Measurements from ENCODE around the gene PAX9. TPM values are rescaled to one million over a fixed set of nuclear protein-coding genes. Genes with fewer than 3 reads are reported as not detected.

PAX9 gene
- polyA plus RNA-seq, 1 donor from 2014 or later: not detected

- no peak overlapping the region for H3K9ac ChIP-seq (ENCODE audit: low read length)
- H4K20me1 ChIP-seq (ENCODE audit: insufficient read depth): no peaks in the 10 kb centered on the region
- no peak overlapping the region for H2AFZ ChIP-seq (ENCODE audit: low read depth, low read length)
Measured at GRCh38 chr14:36666416-36667206, 5.0 kb downstream of the PAX9 start.

DNA sequence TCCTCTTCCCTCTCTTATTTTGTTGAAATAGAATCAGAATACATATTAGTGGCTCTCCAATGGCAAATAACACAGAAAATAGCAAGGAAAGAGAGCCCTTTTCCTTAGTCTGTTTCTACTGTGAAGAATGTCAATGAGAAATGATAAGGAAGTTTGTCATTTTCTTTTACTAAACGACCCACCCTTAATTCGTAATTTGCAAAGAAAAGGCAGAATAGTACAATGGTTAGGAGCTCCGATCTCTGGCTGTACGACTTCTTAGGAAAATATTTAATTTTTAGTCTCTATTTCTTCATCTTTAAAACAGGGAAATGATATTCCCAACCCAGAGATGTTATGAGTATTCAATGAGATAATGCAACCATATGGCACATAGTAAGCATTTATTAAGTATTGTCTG, 6.0 kb downstream of the PAX9 start:
- H3K36me3 ChIP-seq (ENCODE audit: insufficient read depth, low read length): no peaks in the 10 kb centered on the region
- H2AFZ ChIP-seq (ENCODE audit: low read depth, low read length): no peak overlapping the region
- no peaks in the 10 kb centered on the region for H3F3A ChIP-seq (ENCODE audit: insufficient read depth, low read length, poor library complexity, severe bottlenecking)
- no peaks in the 10 kb centered on the region for H3K9me3 ChIP-seq (ENCODE audit: low read length)
- no peaks in the 10 kb centered on the region for H4K20me1 ChIP-seq (ENCODE audit: insufficient read depth)
- TF ChIP-seq EZH2 (IDR thresholded peaks at IDR 0.05; ENCODE audit: borderline replicate concordance, insufficient read depth, low read length, poor library complexity, severe bottlenecking) (no peak), POLR2AphosphoS5 (IDR thresholded peaks at IDR 0.05) (no peak), MXI1 (conservative IDR thresholded peaks at IDR 0.05; ENCODE audit: poor library complexity, severe bottlenecking) (no peak), RAD21 (conservative IDR thresholded peaks at IDR 0.05) (no peak), REST (IDR thresholded peaks at IDR 0.05; ENCODE audit: borderline replicate concordance) (no peak), TAF1 (IDR thresholded peaks at IDR 0.05; ENCODE audit: low read depth) (no peak), EP300 (conservative IDR thresholded peaks at IDR 0.05; ENCODE audit: poor library complexity, severe bottlenecking) (no peak), SMC3 (conservative IDR thresholded peaks at IDR 0.05; ENCODE audit: poor library complexity) (no peak), CTCF (IDR thresholded peaks at IDR 0.05; ENCODE audit: poor library complexity, severe bottlenecking) (no peak)
- H3K9ac ChIP-seq (ENCODE audit: low read length): no peak overlapping the region
- H3K27ac ChIP-seq (ENCODE audit: low read length): no peak overlapping the region
- H3K4me3 ChIP-seq (ENCODE audit: low read length): no peak overlapping the region
- no peak overlapping the region for H3K4me2 ChIP-seq (ENCODE audit: low read length)
- no peaks in the 10 kb centered on the region for H3K9me2 ChIP-seq (ENCODE audit: insufficient read depth, low read length)
- H3K27me3 ChIP-seq (ENCODE audit: insufficient read depth, low read depth, low read length): peaks cover 97% of the 10 kb centered on the region
- no peaks in the 10 kb centered on the region for H3K79me2 ChIP-seq (replicated peaks; ENCODE audit: insufficient read depth, low read length)

More at GRCh38 chr14:36666416-36667206, 5.0 kb downstream of the PAX9 start:
- Histone ChIP-seq H3K9me3 (ENCODE audit: low read length) (no peaks in the 10 kb centered on the region), H3F3A (ENCODE audit: insufficient read depth, low read length, poor library complexity, severe bottlenecking) (no peaks in the 10 kb centered on the region), H3K27ac (ENCODE audit: low read length) (no peak overlapping the region), H3K4me3 (ENCODE audit: low read length) (no peak overlapping the region), H3K79me2 (replicated peaks; ENCODE audit: insufficient read depth, low read length) (no peaks in the 10 kb centered on the region), H3K4me2 (ENCODE audit: low read length) (no peak overlapping the region), H3K27me3 (ENCODE audit: insufficient read depth, low read depth, low read length) (peaks cover 100% of the 10 kb centered on the region), H3K36me3 (ENCODE audit: insufficient read depth, low read length) (no peaks in the 10 kb centered on the region), H3K9me2 (ENCODE audit: insufficient read depth, low read length) (no peaks in the 10 kb centered on the region)
- TF ChIP-seq MXI1 (conservative IDR thresholded peaks at IDR 0.05; ENCODE audit: poor library complexity, severe bottlenecking) (no peak), POLR2AphosphoS5 (IDR thresholded peaks at IDR 0.05) (no peak), EP300 (conservative IDR thresholded peaks at IDR 0.05; ENCODE audit: poor library complexity, severe bottlenecking) (no peak), SMC3 (conservative IDR thresholded peaks at IDR 0.05; ENCODE audit: poor library complexity) (no peak), RAD21 (conservative IDR thresholded peaks at IDR 0.05) (no peak), REST (IDR thresholded peaks at IDR 0.05; ENCODE audit: borderline replicate concordance) (no peak), EZH2 (IDR thresholded peaks at IDR 0.05; ENCODE audit: borderline replicate concordance, insufficient read depth, low read length, poor library complexity, severe bottlenecking) (peak; percentile 84)

All from neural cell (in vitro differentiated cells).